SU-DHL-6 (cell line): ENCODE results near the gene GPR68.

Experiments used
- H2AFZ ChIP-seq: fragments of 200-600 bp; sonication (generic); 2 replicates; pipeline ENCODE4 v1.6.1; 2014; ENCODE audit warnings: low read depth, mild to moderate bottlenecking, moderate library complexity, mixed read lengths, antibody characterized with exemption, low read length; ENCODE audit not compliant: severe bottlenecking
- H3F3A ChIP-seq: fragments of 200-600 bp; shearing (Covaris generic); 2 replicates; pipeline ENCODE4 v1.6.0; 2016; ENCODE audit warnings: antibody characterized with exemption, mild to moderate bottlenecking; ENCODE audit not compliant: insufficient read depth
- H3K27ac ChIP-seq: fragments of 200-600 bp; sonication (generic); 2 replicates; pipeline ENCODE4 v1.5.1; 2016; ENCODE audit warnings: low read depth, mild to moderate bottlenecking, low read length, moderate library complexity, mixed read lengths
- H3K27me3 ChIP-seq: fragments of 200-600 bp; sonication (generic), shearing (Covaris generic); 2 replicates; pipeline ENCODE4 v1.6.0; 2014; ENCODE audit warnings: mild to moderate bottlenecking, low read length
- H3K36me3 ChIP-seq: fragments of 200-600 bp; sonication (generic); 2 replicates; pipeline ENCODE4 v1.6.1; 2014; ENCODE audit warnings: mild to moderate bottlenecking, low read length, mixed read lengths
- H3K4me2 ChIP-seq: fragments of 300-600, 200-600 bp; shearing (Covaris generic), sonication (generic); 2 replicates; pipeline ENCODE4 v1.6.0; 2014; ENCODE audit warnings: low read length, low read depth, mild to moderate bottlenecking; ENCODE audit not compliant: poor library complexity, severe bottlenecking
- H3K4me3 ChIP-seq: fragments of 200-600 bp; sonication (generic); 2 replicates; pipeline ENCODE4 v1.5.1; 2014; ENCODE audit warnings: antibody characterized with exemption, low read length, mild to moderate bottlenecking, mixed read lengths; ENCODE audit not compliant: insufficient read depth, poor library complexity, severe bottlenecking
- H3K79me2 ChIP-seq: fragments of 200-600 bp; sonication (generic); 2 replicates; pipeline ENCODE4 v1.6.1; 2014; ENCODE audit warnings: mild to moderate bottlenecking, low read length, moderate library complexity; ENCODE audit not compliant: insufficient read depth
- H3K9ac ChIP-seq: fragments of 200-600 bp; sonication (generic); 2 replicates; pipeline ENCODE4 v1.7.0; 2014; ENCODE audit warnings: mild to moderate bottlenecking, low read length
- H3K9me2 ChIP-seq: fragments of 200-600 bp; sonication (generic); replicated peaks from 2 replicates; pipeline ENCODE4 v1.6.1; 2014; ENCODE audit warnings: low read length; ENCODE audit not compliant: insufficient read depth
- H3K9me3 ChIP-seq: fragments of 200-600 bp; sonication (generic); 2 replicates; pipeline ENCODE4 v1.6.1; 2014; ENCODE audit warnings: low read length, mixed read lengths; ENCODE audit not compliant: insufficient read depth
- H4K20me1 ChIP-seq: fragments of 200-600 bp; sonication (generic); 2 replicates; pipeline ENCODE4 v1.6.1; 2014; ENCODE audit warnings: low read depth, mild to moderate bottlenecking, antibody characterized with exemption, low read length, moderate library complexity, mixed read lengths
- CTCF ChIP-seq: fragments of 200-600 bp; sonication (generic); IDR thresholded peaks from one replicate; pipeline ENCODE4 v1.5.1; 2017; ENCODE audit warnings: antibody characterized with exemption, mild to moderate bottlenecking, low read length, moderate library complexity; ENCODE audit not compliant: insufficient read depth, poor library complexity, severe bottlenecking
- EZH2phosphoT487 ChIP-seq: fragments of 200-600 bp; sonication (generic), shearing (Covaris generic); conservative IDR thresholded peaks from 2 replicates; pipeline ENCODE4 v1.6.1; 2018; ENCODE audit warnings: mild to moderate bottlenecking, antibody characterized with exemption, low read length, moderate library complexity, mixed read lengths

Gene GPR68

DNA sequence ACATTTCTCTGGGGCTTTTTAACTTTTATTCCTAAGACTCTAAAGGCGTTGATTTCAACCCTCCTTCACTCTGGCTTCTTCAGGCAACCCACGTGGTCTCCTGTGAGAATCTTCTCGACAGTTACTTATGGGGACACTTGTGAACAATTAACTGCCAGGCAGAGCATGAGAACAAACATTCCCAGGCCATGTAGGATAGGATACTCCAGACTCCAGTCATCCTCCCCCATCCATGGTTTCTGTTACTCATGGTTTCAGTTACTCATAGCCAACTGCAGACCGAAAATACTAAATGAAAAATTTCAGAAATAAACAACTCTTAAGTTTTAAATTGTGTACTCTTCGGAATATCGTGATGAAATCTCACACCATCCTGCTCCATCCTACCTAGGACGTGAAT, 19.5 kb downstream of the GPR68 start:
- no peak overlapping the region for H3K27ac ChIP-seq
- H3K9me3 ChIP-seq: no peaks in the 10 kb centered on the region
- H3K27me3 ChIP-seq: no peaks in the 10 kb centered on the region
- no peak overlapping the region for H3K4me2 ChIP-seq
- H3F3A ChIP-seq: no peaks in the 10 kb centered on the region
- no peaks in the 10 kb centered on the region for H3K9me2 ChIP-seq
- H3K79me2 ChIP-seq: no peaks in the 10 kb centered on the region
- no peak overlapping the region for H3K9ac ChIP-seq
- TF ChIP-seq CTCF (no peak), EZH2phosphoT487 (no peak)
- no peak overlapping the region for H2AFZ ChIP-seq
- H4K20me1 ChIP-seq: no peaks in the 10 kb centered on the region
- no peak overlapping the region for H3K4me3 ChIP-seq
- no peaks in the 10 kb centered on the region for H3K36me3 ChIP-seq

DNA sequence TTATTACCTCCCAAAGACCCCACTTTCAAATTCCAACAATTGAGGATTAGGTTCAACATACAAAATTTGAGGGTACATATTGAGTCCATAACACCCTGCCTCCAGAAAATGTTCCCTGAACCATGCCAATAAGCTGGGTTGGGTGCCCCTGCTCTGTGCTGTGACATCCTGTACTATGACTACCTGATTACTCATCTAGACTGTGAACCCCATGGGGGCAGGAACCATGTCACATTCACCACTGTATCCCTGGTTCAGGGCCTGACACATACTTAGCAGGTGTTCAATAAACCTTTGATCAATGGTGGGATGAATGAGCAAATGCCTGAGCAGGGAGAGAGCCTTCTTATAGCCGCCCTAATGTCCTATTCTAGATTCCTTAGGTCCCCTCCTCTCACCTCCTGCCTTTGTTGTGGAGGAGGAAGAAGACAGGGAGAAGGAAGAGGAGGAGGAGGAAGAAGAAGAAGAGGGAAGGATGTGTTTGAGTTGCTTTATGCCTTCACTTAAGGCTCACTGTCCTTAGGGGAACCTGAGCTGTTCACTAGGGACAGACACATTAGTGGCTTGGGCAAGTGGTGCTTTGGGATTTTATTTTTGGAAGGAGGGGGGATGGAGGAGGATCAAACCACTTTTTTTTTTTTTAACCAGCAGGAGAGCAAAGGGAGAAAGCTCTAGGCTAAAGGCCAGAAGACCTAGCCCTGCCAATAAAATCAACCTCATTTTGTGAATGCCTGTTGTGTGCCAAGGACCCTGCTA, 21.3 kb downstream of the GPR68 start:
- no peak overlapping the region for H3K27ac ChIP-seq
- H2AFZ ChIP-seq: no peak overlapping the region
- no peak overlapping the region for H3K4me2 ChIP-seq
- H3K79me2 ChIP-seq: no peaks in the 10 kb centered on the region
- H3K9me2 ChIP-seq: no peaks in the 10 kb centered on the region
- H3K9ac ChIP-seq: no peak overlapping the region
- H3K27me3 ChIP-seq: no peaks in the 10 kb centered on the region
- no peak for TF ChIP-seq CTCF
- TF ChIP-seq EZH2phosphoT487: no peak
- H3K4me3 ChIP-seq: no peak overlapping the region
- no peaks in the 10 kb centered on the region for H3K36me3 ChIP-seq
- no peaks in the 10 kb centered on the region for H3K9me3 ChIP-seq
- H3F3A ChIP-seq: no peaks in the 10 kb centered on the region
- no peaks in the 10 kb centered on the region for H4K20me1 ChIP-seq

- Histone ChIP-seq H3K9me3 (no peaks in the 10 kb centered on the region), H3K4me2 (no peak overlapping the region), H3K79me2 (no peaks in the 10 kb centered on the region), H3K9me2 (no peaks in the 10 kb centered on the region), H3K27me3 (no peaks in the 10 kb centered on the region), H4K20me1 (no peaks in the 10 kb centered on the region), H3F3A (no peaks in the 10 kb centered on the region), H3K4me3 (no peak overlapping the region), H2AFZ (no peak overlapping the region), H3K27ac (no peak overlapping the region), H3K9ac (no peak overlapping the region), H3K36me3 (no peaks in the 10 kb centered on the region)
- TF ChIP-seq EZH2phosphoT487 (no peak), CTCF (no peak)
Measured at GRCh38 chr14:91221270-91221669, 23.2 kb downstream of the GPR68 start.
